HepG2 (cell line): ENCODE measurements around the gene DHX32. TPM values are rescaled to one million over a fixed set of nuclear protein-coding genes. Genes with fewer than 3 reads are reported as not detected.

Source experiments
- E2F5 ChIP-seq: sonication (generic); formaldehyde crosslinking; conservative IDR thresholded peaks from 2 replicates; pipeline ENCODE4 v1.4.0; 2020; ENCODE audit warnings: missing genetic modification reagents
- FOSL1 ChIP-seq: sonication (generic); formaldehyde crosslinking; IDR thresholded peaks from 2 replicates; pipeline ENCODE4 v1.9.0; 2021; ENCODE audit warnings: missing genetic modification reagents, borderline replicate concordance
- GFI1 ChIP-seq: sonication (generic); formaldehyde crosslinking; IDR thresholded peaks from 2 replicates; pipeline ENCODE4 v1.5.0; 2020; ENCODE audit warnings: missing genetic modification reagents, mild to moderate bottlenecking, borderline replicate concordance
- HDAC6 ChIP-seq: fragments of 200-600 bp; sonication (generic); IDR thresholded peaks from 2 replicates; pipeline ENCODE4 v1.7.0; 2017; ENCODE audit warnings: mild to moderate bottlenecking, antibody characterized with exemption, low read length, low read depth
- MAFF ChIP-seq: IDR thresholded peaks from 2 replicates; pipeline ENCODE4 v1.6.1; 2011; ENCODE audit warnings: low read depth, low read length, improper control_type of control experiment
- MEF2D ChIP-seq: sonication (generic); formaldehyde crosslinking; IDR thresholded peaks from 2 replicates; pipeline ENCODE4 v1.5.1; 2020; ENCODE audit warnings: mild to moderate bottlenecking, missing genetic modification reagents
- MTF2 ChIP-seq: sonication (generic); formaldehyde crosslinking; IDR thresholded peaks from 2 replicates; pipeline ENCODE4 v1.5.0; 2020; ENCODE audit warnings: missing genetic modification reagents, borderline replicate concordance
- NR2F2 ChIP-seq: IDR thresholded peaks from 2 replicates; pipeline ENCODE4 v1.6.1; 2012; ENCODE audit warnings: low read depth, inconsistent platforms, borderline replicate concordance
- RFXANK ChIP-seq: IDR thresholded peaks from 2 replicates; pipeline ENCODE4 v1.6.1; 2016
- SNAPC2 ChIP-seq: sonication (generic); formaldehyde crosslinking; IDR thresholded peaks from 2 replicates; pipeline ENCODE4 v1.8.1; 2022; ENCODE audit warnings: mild to moderate bottlenecking, missing genetic modification reagents
- ZBTB7A ChIP-seq: sonication (generic); formaldehyde crosslinking; IDR thresholded peaks from 2 replicates; pipeline ENCODE4 v1.8.0; 2022; ENCODE audit warnings: mild to moderate bottlenecking, missing genetic modification reagents
- ZBTB7B ChIP-seq: sonication (generic); formaldehyde crosslinking; IDR thresholded peaks from 2 replicates; pipeline ENCODE4 v1.4.0; 2020; ENCODE audit warnings: missing genetic modification reagents
- ZNF263 ChIP-seq: sonication (generic); formaldehyde crosslinking; IDR thresholded peaks from 2 replicates; pipeline ENCODE4 v1.4.0; 2020; ENCODE audit warnings: missing genetic modification reagents
- ZNF552 ChIP-seq: sonication (generic); formaldehyde crosslinking; IDR thresholded peaks from 2 replicates; pipeline ENCODE4 v1.9.0; 2022; ENCODE audit warnings: missing genetic modification reagents, mild to moderate bottlenecking, borderline replicate concordance
- ZNF746 ChIP-seq: sonication (generic); formaldehyde crosslinking; IDR thresholded peaks from 2 replicates; pipeline ENCODE4 v1.8.0; 2022; ENCODE audit warnings: mild to moderate bottlenecking, missing genetic modification reagents
- ZNF782 ChIP-seq: sonication (generic); formaldehyde crosslinking; IDR thresholded peaks from 2 replicates; pipeline ENCODE4 v1.4.0; 2020; ENCODE audit warnings: missing genetic modification reagents, mild to moderate bottlenecking, borderline replicate concordance
- ZSCAN21 ChIP-seq: sonication (generic); formaldehyde crosslinking; IDR thresholded peaks from 2 replicates; pipeline ENCODE4 v1.8.0; 2022; ENCODE audit warnings: mild to moderate bottlenecking, missing genetic modification reagents, moderate library complexity, borderline replicate concordance
- polyA plus RNA-seq, 8 experiments: library from polyadenylated mRNA; depleted of rRNA in 3 of 8; stranded (reverse) in 7 of 8; unstranded in 1 of 8; fragments of >200 nt; fragmentation: Illumina TruSeq in 4 of 8; extraction: Trizol in 4 of 8; gene quantifications; 2 replicates each; pipeline versions ENCODE4 v1.2.1 to v1.2.3, GENCODE V29; 2011 to 2016; ENCODE audit warnings: low read depth in 4 of 8, missing spikeins in 1 of 8, mixed read lengths in 1 of 8; ENCODE audit not compliant: insufficient read depth in 1 of 8
- total RNA-seq, 5 experiments: library from RNA; depleted of rRNA; stranded (reverse); fragments of >200 nt; fragmentation: Illumina TruSeq; extraction: Trizol; gene quantifications; 2 replicates each; pipeline ENCODE4 v1.2.3, GENCODE V29; 2016; ENCODE audit warnings: low read depth in 1 of 5
- TF ChIP-seq, protein P1 (sequence below), 2 experiments: IDR thresholded peaks; 2 replicates each; pipeline ENCODE4 v1.6.1; 2011 to 2012; ENCODE audit warnings: low read length in 2 of 2, borderline replicate concordance in 1 of 2, low read depth in 1 of 2, mild to moderate bottlenecking in 1 of 2, moderate library complexity in 1 of 2
- TF ChIP-seq, protein P2 (sequence below): sonication (generic); formaldehyde crosslinking; IDR thresholded peaks from 2 replicates; pipeline ENCODE4 v1.4.0; 2020; ENCODE audit warnings: missing genetic modification reagents

Gene DHX32
- total and polyA plus RNA-seq, 2 of the 13 experiments (the other 11 are each of a cell fraction or from before 2014, with no cell fraction given), result 15.5 to 16.5 TPM

DNA sequence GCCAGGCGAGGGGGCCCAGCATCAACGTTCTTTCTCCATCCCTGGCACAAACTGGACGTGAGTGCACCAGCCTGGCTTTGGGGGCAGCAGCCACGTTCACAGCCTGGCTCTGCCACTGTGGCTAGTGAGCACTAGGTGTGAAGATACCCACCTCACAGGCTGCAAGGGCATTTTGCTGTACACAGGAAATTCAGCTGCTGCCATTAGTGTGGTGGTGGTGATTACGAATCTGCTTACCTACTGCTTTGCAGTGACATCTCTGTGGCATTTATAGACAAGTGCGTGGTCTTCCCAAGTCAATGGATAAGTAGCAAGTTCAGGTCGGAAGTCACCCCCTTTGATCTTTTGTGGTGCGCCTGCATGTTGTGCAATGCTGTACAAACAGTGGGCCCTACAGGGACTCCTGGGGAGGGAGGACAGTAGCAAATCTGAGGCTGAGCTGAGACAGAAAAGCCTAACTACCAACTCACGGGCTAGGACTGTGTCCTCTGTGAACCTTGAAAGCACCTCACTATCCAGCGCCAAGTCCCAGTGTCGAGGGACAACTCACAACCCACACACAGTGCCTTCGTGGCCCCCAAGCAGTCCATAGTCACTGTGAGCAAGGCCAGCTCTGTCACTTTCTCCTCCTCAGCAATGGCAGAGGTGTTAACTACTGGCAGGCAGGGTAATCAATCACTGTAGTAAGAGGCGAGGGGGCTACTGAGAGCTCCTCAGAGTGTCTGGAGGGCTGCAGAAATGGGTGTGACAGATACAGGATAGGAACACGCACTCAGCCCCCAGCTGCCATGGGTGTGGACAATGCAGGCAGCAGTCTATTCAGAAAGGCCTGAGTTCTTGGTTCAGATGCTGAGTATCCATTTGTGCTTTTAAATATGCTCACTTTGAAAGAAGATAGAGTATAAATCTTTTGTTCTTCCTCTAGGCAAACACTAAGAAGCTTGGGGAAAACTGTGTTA, 88.5 kb downstream of the DHX32 start (continued):
- TF ChIP-seq ZNF263 (CRISPR knock-in tag), result peak; percentile 95
- TF ChIP-seq, protein P1, sequence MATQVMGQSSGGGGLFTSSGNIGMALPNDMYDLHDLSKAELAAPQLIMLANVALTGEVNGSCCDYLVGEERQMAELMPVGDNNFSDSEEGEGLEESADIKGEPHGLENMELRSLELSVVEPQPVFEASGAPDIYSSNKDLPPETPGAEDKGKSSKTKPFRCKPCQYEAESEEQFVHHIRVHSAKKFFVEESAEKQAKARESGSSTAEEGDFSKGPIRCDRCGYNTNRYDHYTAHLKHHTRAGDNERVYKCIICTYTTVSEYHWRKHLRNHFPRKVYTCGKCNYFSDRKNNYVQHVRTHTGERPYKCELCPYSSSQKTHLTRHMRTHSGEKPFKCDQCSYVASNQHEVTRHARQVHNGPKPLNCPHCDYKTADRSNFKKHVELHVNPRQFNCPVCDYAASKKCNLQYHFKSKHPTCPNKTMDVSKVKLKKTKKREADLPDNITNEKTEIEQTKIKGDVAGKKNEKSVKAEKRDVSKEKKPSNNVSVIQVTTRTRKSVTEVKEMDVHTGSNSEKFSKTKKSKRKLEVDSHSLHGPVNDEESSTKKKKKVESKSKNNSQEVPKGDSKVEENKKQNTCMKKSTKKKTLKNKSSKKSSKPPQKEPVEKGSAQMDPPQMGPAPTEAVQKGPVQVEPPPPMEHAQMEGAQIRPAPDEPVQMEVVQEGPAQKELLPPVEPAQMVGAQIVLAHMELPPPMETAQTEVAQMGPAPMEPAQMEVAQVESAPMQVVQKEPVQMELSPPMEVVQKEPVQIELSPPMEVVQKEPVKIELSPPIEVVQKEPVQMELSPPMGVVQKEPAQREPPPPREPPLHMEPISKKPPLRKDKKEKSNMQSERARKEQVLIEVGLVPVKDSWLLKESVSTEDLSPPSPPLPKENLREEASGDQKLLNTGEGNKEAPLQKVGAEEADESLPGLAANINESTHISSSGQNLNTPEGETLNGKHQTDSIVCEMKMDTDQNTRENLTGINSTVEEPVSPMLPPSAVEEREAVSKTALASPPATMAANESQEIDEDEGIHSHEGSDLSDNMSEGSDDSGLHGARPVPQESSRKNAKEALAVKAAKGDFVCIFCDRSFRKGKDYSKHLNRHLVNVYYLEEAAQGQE (IDR thresholded peaks at IDR 0.05; ENCODE audit: borderline replicate concordance in 1 of 2, low read depth in 1 of 2, low read length in 2 of 2), result peak in 1 of 2 experiments; percentile 77; a peak in 2 of 4 replicates
- TF ChIP-seq ZNF552, result peak; percentile 57; the same call in 1 of the 2 replicates
- TF ChIP-seq E2F5, result no peak
- 0 out of 2 replicates have a peak, but pooled peaks have one; percentile 64 for TF ChIP-seq MTF2
- no peak for TF ChIP-seq HDAC6
- TF ChIP-seq MEF2D, result peak; percentile 90
- peak; percentile 76; the same call in 1 of the 2 replicates for TF ChIP-seq SNAPC2 (CRISPR knock-in tag)
- 0 out of 2 replicates have a peak, but pooled peaks have one; percentile 41 for TF ChIP-seq ZNF782 (CRISPR knock-in tag)
- TF ChIP-seq, protein P2, sequence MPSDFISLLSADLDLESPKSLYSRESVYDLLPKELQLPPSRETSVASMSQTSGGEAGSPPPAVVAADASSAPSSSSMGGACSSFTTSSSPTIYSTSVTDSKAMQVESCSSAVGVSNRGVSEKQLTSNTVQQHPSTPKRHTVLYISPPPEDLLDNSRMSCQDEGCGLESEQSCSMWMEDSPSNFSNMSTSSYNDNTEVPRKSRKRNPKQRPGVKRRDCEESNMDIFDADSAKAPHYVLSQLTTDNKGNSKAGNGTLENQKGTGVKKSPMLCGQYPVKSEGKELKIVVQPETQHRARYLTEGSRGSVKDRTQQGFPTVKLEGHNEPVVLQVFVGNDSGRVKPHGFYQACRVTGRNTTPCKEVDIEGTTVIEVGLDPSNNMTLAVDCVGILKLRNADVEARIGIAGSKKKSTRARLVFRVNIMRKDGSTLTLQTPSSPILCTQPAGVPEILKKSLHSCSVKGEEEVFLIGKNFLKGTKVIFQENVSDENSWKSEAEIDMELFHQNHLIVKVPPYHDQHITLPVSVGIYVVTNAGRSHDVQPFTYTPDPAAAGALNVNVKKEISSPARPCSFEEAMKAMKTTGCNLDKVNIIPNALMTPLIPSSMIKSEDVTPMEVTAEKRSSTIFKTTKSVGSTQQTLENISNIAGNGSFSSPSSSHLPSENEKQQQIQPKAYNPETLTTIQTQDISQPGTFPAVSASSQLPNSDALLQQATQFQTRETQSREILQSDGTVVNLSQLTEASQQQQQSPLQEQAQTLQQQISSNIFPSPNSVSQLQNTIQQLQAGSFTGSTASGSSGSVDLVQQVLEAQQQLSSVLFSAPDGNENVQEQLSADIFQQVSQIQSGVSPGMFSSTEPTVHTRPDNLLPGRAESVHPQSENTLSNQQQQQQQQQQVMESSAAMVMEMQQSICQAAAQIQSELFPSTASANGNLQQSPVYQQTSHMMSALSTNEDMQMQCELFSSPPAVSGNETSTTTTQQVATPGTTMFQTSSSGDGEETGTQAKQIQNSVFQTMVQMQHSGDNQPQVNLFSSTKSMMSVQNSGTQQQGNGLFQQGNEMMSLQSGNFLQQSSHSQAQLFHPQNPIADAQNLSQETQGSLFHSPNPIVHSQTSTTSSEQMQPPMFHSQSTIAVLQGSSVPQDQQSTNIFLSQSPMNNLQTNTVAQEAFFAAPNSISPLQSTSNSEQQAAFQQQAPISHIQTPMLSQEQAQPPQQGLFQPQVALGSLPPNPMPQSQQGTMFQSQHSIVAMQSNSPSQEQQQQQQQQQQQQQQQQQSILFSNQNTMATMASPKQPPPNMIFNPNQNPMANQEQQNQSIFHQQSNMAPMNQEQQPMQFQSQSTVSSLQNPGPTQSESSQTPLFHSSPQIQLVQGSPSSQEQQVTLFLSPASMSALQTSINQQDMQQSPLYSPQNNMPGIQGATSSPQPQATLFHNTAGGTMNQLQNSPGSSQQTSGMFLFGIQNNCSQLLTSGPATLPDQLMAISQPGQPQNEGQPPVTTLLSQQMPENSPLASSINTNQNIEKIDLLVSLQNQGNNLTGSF (CRISPR knock-in tag), result no peak
- TF ChIP-seq GFI1 (CRISPR knock-in tag), result peak; percentile 94
- peak; percentile 98 for TF ChIP-seq ZBTB7B
- TF ChIP-seq RFXANK, result 0 out of 2 replicates have a peak, but pooled peaks have one; percentile 57
- peak; percentile 86; the same call in 1 of the 2 replicates for TF ChIP-seq ZSCAN21
- TF ChIP-seq NR2F2, result peak; percentile 94
- TF ChIP-seq ZNF746, result peak; percentile 97
- TF ChIP-seq ZBTB7A, result peak; percentile 70; the same call in 1 of the 2 replicates
- TF ChIP-seq MAFF, result peak; percentile 27; the same call in 1 of the 2 replicates
- TF ChIP-seq FOSL1 (CRISPR knock-in tag), result no peak
